NOMO-1 treated with dmso at 0.1 percent for 144 hours (cell line): Measurements from ENCODE around the gene CAPN10.
"Not testable (repeated sequence)": the region's sequence is repeated elsewhere in the genome, so short reads cannot be mapped to it uniquely, and the experiment has no call there.

Source experiments
- DNase-seq: peaks from one replicate; lab custom pipeline; 2025; ENCODE audit not compliant: unreplicated experiment; lab: John Stamatoyannopoulos, UW

CAPN10 gene

GRCh38 chr2:240563231-240563630 is 23.3 kb upstream of the CAPN10 start:
- not testable (repeated sequence) for DNase-seq

- DNase-seq = no peak
These were observed 22.5 kb upstream of the CAPN10 start for GRCh38 chr2:240563951-240564560.

GRCh38 chr2:240564561-240565332 is 21.8 kb upstream of the CAPN10 start:
- DNase-seq = no peak

- peak; percentile 93 for DNase-seq
These were observed 21.0 kb upstream of the CAPN10 start for GRCh38 chr2:240565333-240566202.

GRCh38 chr2:240566203-240567136 is 20.1 kb upstream of the CAPN10 start:
- DNase-seq = peak; percentile 94

GRCh38 chr2:240567137-240567871 is 19.2 kb upstream of the CAPN10 start:
- peak; percentile 6 for DNase-seq

GRCh38 chr2:240567872-240568677 is 18.5 kb upstream of the CAPN10 start, which contains the start of gene RNPEPL1:
Gene RNPEPL1, plus strand, starts transcription at chr2:240568484. Its CDS starts 103 bp downstream, at chr2:240568587.
- no peak for DNase-seq

GRCh38 chr2:240568678-240569522 is 17.6 kb upstream of the CAPN10 start:
- peak; percentile 23 for DNase-seq

- DNase-seq = no peak
These were observed 17.0 kb upstream of the CAPN10 start for GRCh38 chr2:240569523-240569997.

GRCh38 chr2:240569998-240570530 is 16.5 kb upstream of the CAPN10 start:
- DNase-seq = no peak

- DNase-seq = no peak
These were observed 15.8 kb upstream of the CAPN10 start for GRCh38 chr2:240570531-240571313.

- DNase-seq = no peak
These were observed 15.1 kb upstream of the CAPN10 start for GRCh38 chr2:240571314-240571973.

- DNase-seq = no peak
These were observed 14.1 kb upstream of the CAPN10 start for GRCh38 chr2:240572141-240573031.

- DNase-seq = no peak
These were observed 13.4 kb upstream of the CAPN10 start for GRCh38 chr2:240573071-240573515.
